Amniotic stem cell (primary cell): ENCODE data around the gene RNU1-4.
"Not testable (repeated sequence)": the region's sequence is repeated elsewhere in the genome, so short reads cannot be mapped to it uniquely, and the experiment has no call there.

ENCODE experiments used
- DNase-seq: peaks from one replicate; lab custom pipeline; 2025; lab: John Stamatoyannopoulos, UW

RNU1-4 gene

GRCh38 chr1:16770139-16770759 lies 29.9 kb downstream of the RNU1-4 start:
- DNase-seq, result peak; percentile 22

GRCh38 chr1:16770896-16771446 lies 30.7 kb downstream of the RNU1-4 start:
- DNase-seq, result not testable (repeated sequence)

DNA sequence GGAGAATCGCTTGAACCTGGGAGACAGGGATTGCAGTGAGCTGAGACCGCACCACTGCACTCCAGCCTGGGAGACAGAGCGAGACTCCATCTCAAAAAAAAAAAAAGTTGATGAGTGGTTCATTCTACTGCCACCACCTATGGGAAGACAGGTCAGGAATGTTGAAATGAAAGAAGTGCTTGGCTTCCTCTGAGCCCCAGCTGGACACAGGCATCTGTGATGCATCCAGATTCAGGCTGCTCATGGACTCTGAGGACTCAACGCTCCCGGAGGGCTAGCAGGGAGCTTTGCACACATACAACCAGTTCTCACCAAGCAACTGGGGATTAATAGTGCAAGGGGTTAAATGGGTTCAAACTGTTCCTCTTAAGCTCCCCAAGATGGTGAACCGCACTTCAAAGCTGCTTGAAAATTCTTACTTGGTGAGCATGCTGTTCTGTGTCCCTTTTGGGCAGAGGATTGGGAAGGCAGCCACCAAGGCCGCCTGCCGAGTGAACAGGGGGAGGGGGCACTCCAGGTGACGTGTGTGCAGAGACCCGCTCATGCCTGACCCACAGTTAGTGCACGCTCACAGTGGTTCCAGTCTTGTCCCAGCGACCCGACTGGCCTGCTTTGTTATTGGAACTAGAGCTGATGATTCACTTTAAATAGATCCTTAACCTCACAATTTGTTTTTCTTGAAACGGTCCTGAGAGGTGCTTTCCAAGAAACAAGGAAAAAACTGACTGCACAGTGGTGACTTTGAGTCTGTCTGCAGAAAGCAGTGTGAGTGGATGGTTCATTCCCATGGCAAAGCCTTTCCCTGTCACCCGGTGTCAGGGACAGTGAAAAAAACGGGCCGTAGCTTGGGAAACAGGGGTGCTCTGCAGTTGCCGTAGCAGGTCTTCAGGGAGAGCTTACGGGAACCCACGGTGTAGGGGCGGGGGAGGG lies 32.2 kb downstream of the RNU1-4 start:
- not testable (repeated sequence) for DNase-seq

DNA sequence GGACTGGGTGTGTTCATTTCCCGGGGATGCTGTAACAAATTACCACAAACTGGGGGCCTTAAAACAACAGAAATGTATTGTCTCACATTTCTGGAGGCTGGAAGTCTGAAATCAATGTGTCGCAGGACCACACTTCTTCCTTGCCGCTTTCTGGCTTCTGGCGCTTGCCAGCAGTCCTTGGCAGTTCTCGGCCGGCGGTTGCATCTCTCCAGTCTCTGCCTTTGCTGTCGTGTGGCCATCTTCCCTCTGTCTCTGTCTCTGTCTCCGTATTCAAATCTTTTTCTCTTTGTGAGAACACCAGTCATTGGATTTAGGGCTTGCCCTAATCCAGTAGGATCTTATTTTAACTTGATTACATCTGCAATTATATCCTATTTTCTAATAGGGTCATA lies 32.9 kb downstream of the RNU1-4 start:
- not testable (repeated sequence) for DNase-seq

- DNase-seq, result not testable (repeated sequence)
These were observed 33.4 kb downstream of the RNU1-4 start for GRCh38 chr1:16773723-16774122.

- not testable (repeated sequence) for DNase-seq
These were observed 34.5 kb downstream of the RNU1-4 start for GRCh38 chr1:16774773-16775172.

DNA sequence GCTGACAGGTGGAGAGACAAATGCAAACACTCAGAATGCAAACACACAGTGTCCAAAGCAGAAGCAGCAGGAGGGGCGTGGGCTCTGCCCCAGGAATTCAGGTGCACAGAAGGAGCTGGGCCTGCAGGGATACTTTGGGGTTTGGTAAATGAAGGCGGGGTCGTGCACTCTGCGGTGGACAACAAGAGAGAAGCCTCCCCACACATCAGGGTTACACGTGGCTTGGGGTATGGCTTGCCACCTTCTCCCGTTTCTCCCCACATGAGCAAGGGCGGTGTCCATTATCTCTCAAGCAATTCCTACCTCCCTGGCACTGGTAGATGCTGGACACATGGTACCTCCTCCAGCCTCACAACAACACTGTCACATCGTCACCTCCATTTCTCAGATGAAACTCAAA lies 35.0 kb downstream of the RNU1-4 start:
- not testable (repeated sequence) for DNase-seq

- DNase-seq, result not testable (repeated sequence)
These were observed 35.9 kb downstream of the RNU1-4 start for GRCh38 chr1:16776248-16776647.

- not testable (repeated sequence) for DNase-seq
These were observed 36.5 kb downstream of the RNU1-4 start for GRCh38 chr1:16776835-16777234.

- not testable (repeated sequence) for DNase-seq
These were observed 37.5 kb downstream of the RNU1-4 start for GRCh38 chr1:16777821-16778220.

DNA sequence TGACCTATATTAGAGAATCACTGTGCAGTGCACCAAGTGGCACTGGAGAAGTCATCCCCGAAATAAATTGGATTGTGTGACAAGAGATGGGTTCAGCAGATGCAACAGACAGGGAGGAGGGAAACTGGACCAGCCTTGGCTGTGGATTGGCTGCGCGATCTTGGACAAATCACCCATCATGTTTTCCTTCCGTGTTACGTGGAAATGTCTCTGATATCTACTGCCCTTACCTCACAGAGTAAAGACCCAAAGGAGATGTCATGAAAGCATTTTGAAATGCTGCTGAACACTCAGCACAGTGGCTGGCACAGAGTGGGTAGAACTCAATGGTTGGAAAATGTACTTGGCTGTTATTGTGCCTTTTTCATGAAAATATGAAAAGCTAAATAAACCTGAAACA lies 39.2 kb downstream of the RNU1-4 start:
- not testable (repeated sequence) for DNase-seq

DNA sequence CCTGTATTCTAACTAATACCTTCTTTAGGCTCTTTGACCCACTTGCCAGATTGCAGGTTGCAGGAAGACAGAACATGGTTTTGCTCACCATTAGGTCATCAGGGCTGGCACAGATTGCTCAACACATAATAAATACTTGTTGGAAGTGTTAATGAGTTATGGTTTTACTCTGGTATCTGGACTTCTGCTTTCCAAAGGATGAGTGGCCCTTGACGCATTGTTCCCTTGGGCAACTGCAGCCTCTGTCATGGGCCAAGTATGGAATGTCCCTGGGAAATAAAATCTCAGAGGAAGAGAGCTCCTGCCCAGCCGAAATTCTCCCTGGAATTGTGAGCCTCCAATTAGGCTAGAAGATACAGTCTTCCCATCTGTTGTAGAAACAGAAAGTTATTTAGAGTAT lies 40.7 kb downstream of the RNU1-4 start:
- DNase-seq, result not testable (repeated sequence)

DNA sequence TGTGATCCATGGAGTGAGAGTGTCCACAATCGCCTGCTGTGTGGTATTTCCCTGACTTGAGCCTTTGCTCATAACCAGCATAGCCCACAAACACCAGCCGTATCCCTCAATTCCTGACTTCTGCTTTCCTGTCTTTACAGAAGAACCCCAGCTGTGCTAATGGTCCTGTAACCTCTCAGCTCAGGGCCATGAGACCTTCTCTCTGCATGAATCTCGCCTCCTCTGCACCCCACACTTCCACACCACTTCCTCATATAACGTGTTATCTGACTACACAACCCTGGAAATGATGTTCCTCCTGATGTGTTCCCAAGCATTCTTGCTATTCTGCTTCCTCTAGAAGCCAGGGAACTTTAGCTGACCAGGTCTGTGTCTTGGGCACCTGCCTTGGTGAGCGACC lies 41.3 kb downstream of the RNU1-4 start:
- DNase-seq, result not testable (repeated sequence)

GRCh38 chr1:16784955-16785354 lies 44.6 kb downstream of the RNU1-4 start:
- not testable (repeated sequence) for DNase-seq

DNA sequence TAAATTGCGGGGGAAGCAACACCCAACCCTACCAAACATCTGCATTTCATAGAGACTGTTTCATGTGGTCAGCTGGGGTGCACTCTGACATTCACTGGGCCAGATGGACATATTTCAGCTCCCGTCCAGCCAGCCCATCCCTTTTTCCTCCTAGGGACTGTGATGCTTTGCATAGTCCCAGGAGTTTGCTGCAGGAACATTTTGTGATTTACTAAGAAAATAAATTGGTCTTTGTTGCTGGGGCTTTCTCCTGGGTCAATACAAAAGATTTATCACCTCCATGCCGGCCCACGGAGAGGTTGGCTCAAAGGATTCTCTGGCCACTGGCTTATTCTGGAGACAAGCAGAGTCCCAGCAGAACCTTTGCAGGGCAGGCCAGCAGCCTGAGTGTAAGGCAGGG lies 46.0 kb downstream of the RNU1-4 start:
- DNase-seq, result not testable (repeated sequence)

DNA sequence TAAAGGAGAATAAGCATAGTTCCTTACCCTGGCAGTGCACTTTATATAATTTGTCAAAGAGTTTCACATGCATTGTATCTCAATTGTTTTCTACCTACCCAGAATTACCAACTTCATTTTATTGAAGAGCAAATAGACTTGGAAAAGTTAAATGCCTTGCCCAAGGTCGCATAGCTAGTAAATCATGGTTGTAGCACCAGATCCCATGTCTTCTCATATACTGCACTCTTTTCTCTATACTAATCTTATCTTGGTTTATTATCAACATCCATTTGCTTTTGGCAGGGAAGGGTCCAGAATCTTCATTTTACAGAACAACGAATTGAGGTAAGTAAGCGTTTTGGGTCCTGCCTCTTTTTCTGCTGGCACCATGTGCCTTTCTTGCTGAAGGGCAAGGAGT lies 46.9 kb downstream of the RNU1-4 start:
- DNase-seq, result not testable (repeated sequence)

DNA sequence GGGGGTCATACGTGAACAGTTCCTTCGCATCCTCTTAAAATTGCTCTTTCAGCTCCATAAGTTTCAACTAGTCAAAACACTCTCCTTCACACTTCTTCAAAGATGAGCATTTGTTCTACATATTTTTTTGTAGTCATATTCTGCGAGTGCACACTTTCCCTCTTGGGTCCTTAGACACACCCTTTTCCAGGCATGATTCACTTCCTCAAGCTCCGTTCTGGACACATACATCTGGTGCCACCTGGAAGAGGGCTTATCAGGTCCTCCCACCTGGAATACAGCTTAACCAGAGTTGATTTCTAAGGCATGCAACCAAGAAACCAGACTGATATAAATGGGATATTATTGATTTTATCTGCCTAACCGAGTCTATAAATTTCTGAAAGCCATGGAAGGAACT lies 47.4 kb downstream of the RNU1-4 start:
- not testable (repeated sequence) for DNase-seq
